Mesenchymal stem cell (in vitro differentiated cells and primary cell): ENCODE data around the gene ADAM10.

Experiments
- DNase-seq: peaks from one replicate; pipeline ENCODE4 v3.0.0-alpha.2; 2013
- H2AFZ ChIP-seq: one replicate; pipeline ENCODE4 v1.6.1; 2013; ENCODE audit warnings: low read depth, mild to moderate bottlenecking, control low read depth, inconsistent platforms, low read length, moderate library complexity
- H2AK5ac ChIP-seq: 2 replicates; pipeline ENCODE4 v1.6.1; 2013; ENCODE audit warnings: low read length, moderate library complexity, mild to moderate bottlenecking, inconsistent platforms; ENCODE audit not compliant: severe bottlenecking
- H2BK120ac ChIP-seq: one replicate; pipeline ENCODE4 v1.6.1; 2013; ENCODE audit warnings: low read depth, mild to moderate bottlenecking, inconsistent platforms, low read length, moderate library complexity
- H2BK12ac ChIP-seq, 2 experiments: one replicate each; pipeline ENCODE4 v1.6.1; 2013; ENCODE audit warnings: inconsistent platforms in 2 of 2, low read length in 2 of 2, mild to moderate bottlenecking in 2 of 2, moderate library complexity in 2 of 2, control low read depth in 1 of 2
- H2BK15ac ChIP-seq: one replicate; pipeline ENCODE4 v1.6.1; 2013; ENCODE audit warnings: mild to moderate bottlenecking, low read depth, inconsistent platforms; ENCODE audit not compliant: poor library complexity, severe bottlenecking
- H2BK5ac ChIP-seq: 2 replicates; pipeline ENCODE4 v1.6.1; 2013; ENCODE audit warnings: low read depth, mild to moderate bottlenecking, low read length, control low read depth, inconsistent platforms; ENCODE audit not compliant: poor library complexity, severe bottlenecking
- H3K14ac ChIP-seq, 2 experiments: one replicate each; pipeline ENCODE4 v1.6.1; 2013; ENCODE audit warnings: inconsistent platforms in 2 of 2, low read length in 2 of 2, control low read depth in 1 of 2, mild to moderate bottlenecking in 1 of 2, moderate library complexity in 1 of 2
- H3K18ac ChIP-seq, 2 experiments: one replicate each; pipeline ENCODE4 v1.6.1; 2013; ENCODE audit warnings: inconsistent platforms in 2 of 2, low read length in 2 of 2, control low read depth in 1 of 2, low read depth in 1 of 2, mild to moderate bottlenecking in 1 of 2
- H3K23ac ChIP-seq, 2 experiments: one replicate each; pipeline ENCODE4 v1.6.1; 2013; ENCODE audit warnings: inconsistent platforms in 2 of 2, low read length in 2 of 2, mild to moderate bottlenecking in 2 of 2, moderate library complexity in 2 of 2, control low read depth in 1 of 2
- H3K27ac ChIP-seq: 2 replicates; pipeline ENCODE4 v1.5.1; 2013; ENCODE audit warnings: mild to moderate bottlenecking, moderate library complexity, low read length, control low read depth, inconsistent platforms; ENCODE audit not compliant: poor library complexity, severe bottlenecking
- H3K27me3 ChIP-seq, 2 experiments: 2 replicates each; pipeline versions ENCODE4 v1.6.1 to v1.7.0; 2013; ENCODE audit warnings: low read length in 2 of 2, mild to moderate bottlenecking in 2 of 2, moderate library complexity in 2 of 2, control low read depth in 1 of 2, inconsistent platforms in 1 of 2; ENCODE audit not compliant: control insufficient read depth in 1 of 2, insufficient read depth in 1 of 2
- H3K36me3 ChIP-seq, 2 experiments: 2 replicates each; pipeline versions ENCODE4 v1.6.1 to v1.7.0; 2013; ENCODE audit warnings: low read length in 2 of 2, control low read depth in 1 of 2, inconsistent platforms in 1 of 2, low read depth in 1 of 2, mild to moderate bottlenecking in 1 of 2; ENCODE audit not compliant: insufficient read depth in 2 of 2, control insufficient read depth in 1 of 2
- H3K4ac ChIP-seq, 2 experiments: one replicate each; pipeline ENCODE4 v1.6.1; 2013; ENCODE audit warnings: inconsistent platforms in 2 of 2, low read length in 2 of 2, mild to moderate bottlenecking in 2 of 2, moderate library complexity in 2 of 2, control low read depth in 1 of 2, low read depth in 1 of 2
- H3K4me1 ChIP-seq: 2 replicates; pipeline ENCODE4 v1.6.1; 2013; ENCODE audit warnings: low read depth, low read length, control low read depth; ENCODE audit not compliant: control insufficient read depth, insufficient read depth
- H3K4me2 ChIP-seq: 2 replicates; pipeline ENCODE4 v1.6.1; 2013; ENCODE audit warnings: low read length, mild to moderate bottlenecking, inconsistent platforms; ENCODE audit not compliant: poor library complexity, severe bottlenecking
- H3K4me3 ChIP-seq, 2 experiments: 2 replicates each; pipeline versions ENCODE4 v1.5.1 to v1.7.0; 2013; ENCODE audit warnings: low read length in 2 of 2, mild to moderate bottlenecking in 2 of 2, control low read depth in 1 of 2, low read depth in 1 of 2; ENCODE audit not compliant: insufficient read depth in 1 of 2
- H3K79me1 ChIP-seq: replicated peaks from 2 replicates; pipeline ENCODE4 v1.6.1; 2013; ENCODE audit warnings: mild to moderate bottlenecking, control low read depth, low read length, inconsistent platforms; ENCODE audit not compliant: poor library complexity, severe bottlenecking
- H3K9ac ChIP-seq: 2 replicates; pipeline ENCODE4 v1.7.0; 2013; ENCODE audit warnings: mild to moderate bottlenecking, low read length, moderate library complexity
- H3K9me3 ChIP-seq: 2 replicates; pipeline ENCODE4 v1.7.0; 2013; ENCODE audit warnings: mild to moderate bottlenecking, low read length; ENCODE audit not compliant: control insufficient read depth
- H4K8ac ChIP-seq: one replicate; pipeline ENCODE4 v1.6.1; 2013; ENCODE audit warnings: inconsistent platforms, mild to moderate bottlenecking, low read length, moderate library complexity
- H4K91ac ChIP-seq: one replicate; pipeline ENCODE4 v1.6.1; 2013; ENCODE audit warnings: mild to moderate bottlenecking, low read length, inconsistent platforms
- WGBS: methylation state at CpG from one replicate; pipeline ENCODE4 v1.1.7; 2013; ENCODE audit warnings: mixed read lengths; 5-methylcytosine and 5-hydroxymethylcytosine counted together

Gene ADAM10

DNA sequence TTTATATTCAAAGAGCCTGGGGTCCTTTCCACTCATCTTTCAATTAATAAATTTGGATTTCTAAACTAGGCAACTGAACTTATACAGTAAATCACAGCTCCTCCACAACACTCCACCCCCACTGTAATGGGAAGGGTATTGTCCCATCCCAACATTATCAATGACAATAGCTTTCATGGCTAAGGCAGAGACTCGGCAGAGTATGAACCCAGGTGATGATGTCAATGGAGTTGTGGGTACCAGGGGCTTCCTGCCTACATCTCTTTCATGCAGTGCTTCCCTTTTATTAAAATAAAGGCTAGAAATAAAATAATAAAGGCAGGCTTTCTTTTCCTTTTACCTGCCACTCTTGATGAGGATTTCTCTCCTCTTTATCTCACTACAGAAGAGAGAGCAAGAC is 109.5 kb downstream of the ADAM10 start:
- no peak overlapping the region for H2BK5ac ChIP-seq
- H3K27me3 ChIP-seq: no peaks in the 10 kb centered on the region
- H3K9me3 ChIP-seq: no peaks in the 10 kb centered on the region
- H2BK12ac ChIP-seq: no peak overlapping the region
- no peak overlapping the region for H4K8ac ChIP-seq
- peaks cover 6 to 74% of the 10 kb centered on the region in 2 experiments for H3K36me3 ChIP-seq
- no peak overlapping the region for H3K18ac ChIP-seq
- H2BK15ac ChIP-seq: no peak overlapping the region
- H3K23ac ChIP-seq: no peak overlapping the region
- no peak overlapping the region for H3K4ac ChIP-seq
- H3K4me3 ChIP-seq: no peak overlapping the region
- H3K4me1 ChIP-seq: no peaks in the 10 kb centered on the region
- no peak overlapping the region for H3K4me2 ChIP-seq
- H3K14ac ChIP-seq: no peak overlapping the region
- no peak overlapping the region for H2AK5ac ChIP-seq
- no peak overlapping the region for H2BK120ac ChIP-seq
- no peak overlapping the region for H2AFZ ChIP-seq
- no peak overlapping the region for H3K27ac ChIP-seq
- WGBS: no CpG with 5 or more reads among the region's 1 CpG
- DNase-seq: no peak
- H4K91ac ChIP-seq: no peak overlapping the region
- H3K79me1 ChIP-seq: peaks cover 11% of the 10 kb centered on the region
- H3K9ac ChIP-seq: no peak overlapping the region

DNA sequence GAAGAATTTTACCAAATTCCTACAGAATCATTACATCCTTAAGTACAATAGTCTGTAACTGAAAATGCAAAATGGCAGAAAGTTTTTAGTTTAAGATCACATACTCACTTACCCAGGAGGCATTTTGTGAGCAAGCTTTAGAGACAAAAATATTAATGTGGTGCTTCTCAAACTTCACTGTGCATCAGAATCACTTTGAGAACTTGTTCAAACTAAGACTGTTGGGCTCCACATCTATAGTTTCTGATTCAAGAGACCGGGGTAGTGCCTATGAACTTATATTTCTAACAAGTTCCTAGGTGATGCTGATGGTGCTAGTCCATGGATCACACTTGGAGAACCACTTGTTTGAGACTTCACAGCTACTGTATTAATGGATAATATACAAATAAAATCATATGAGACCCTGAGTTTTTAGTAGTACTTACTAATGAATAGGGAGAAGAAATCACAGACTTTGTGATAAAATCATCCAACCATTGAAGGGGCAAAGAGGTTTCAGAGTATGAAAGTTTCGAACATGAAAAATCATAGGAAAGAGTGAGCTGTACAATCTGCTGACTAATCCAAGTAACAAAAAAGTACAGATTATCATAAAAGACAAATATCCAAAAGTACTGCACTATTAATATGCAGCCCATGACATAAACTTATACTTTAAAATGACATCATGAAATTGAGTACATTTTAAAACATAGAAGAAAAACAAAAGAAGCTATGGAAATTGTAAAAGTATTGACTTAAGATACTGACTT is 110.3 kb downstream of the ADAM10 start:
- WGBS: 100% methylated on average over 1 of the region's 2 CpGs
- DNase-seq: no peak

DNA sequence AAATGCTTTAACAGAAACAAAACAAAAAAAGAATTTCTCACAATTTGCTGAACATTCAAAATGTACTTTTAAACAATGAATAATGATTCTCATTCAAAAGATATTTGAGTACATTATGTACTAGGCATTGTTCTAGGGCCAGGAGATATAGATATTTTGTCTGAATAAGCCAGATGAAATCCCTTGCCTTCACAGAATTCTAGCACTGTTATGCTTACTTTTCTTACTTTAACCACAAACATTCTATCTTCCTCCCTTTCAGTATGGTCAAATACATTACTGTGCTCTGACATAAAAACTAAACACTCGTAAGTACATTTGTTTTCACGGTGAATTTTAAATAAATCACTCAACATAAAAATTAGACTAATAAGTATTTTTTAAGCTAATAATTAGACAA is 116.7 kb downstream of the ADAM10 start:
- Histone ChIP-seq H2AFZ (no peak overlapping the region), H2BK15ac (no peak overlapping the region), H2BK5ac (no peak overlapping the region), H3K23ac (no peak overlapping the region), H3K79me1 (peaks cover 11% of the 10 kb centered on the region), H4K91ac (no peak overlapping the region), H2BK12ac (no peak overlapping the region), H3K4me2 (no peak overlapping the region), H2BK120ac (no peak overlapping the region), H4K8ac (no peak overlapping the region), H3K18ac (no peak overlapping the region), H3K4me1 (no peaks in the 10 kb centered on the region), H3K9ac (no peak overlapping the region), H3K27me3 (no peaks in the 10 kb centered on the region), H3K9me3 (no peaks in the 10 kb centered on the region), H2AK5ac (no peak overlapping the region), H3K4ac (no peak overlapping the region), H3K14ac (no peak overlapping the region), H3K27ac (no peak overlapping the region), H3K36me3 (peaks cover 9 to 50% of the 10 kb centered on the region in 2 experiments), H3K4me3 (no peak overlapping the region)
- WGBS: no CpG with 5 or more reads among the region's 2 CpGs
- DNase-seq: peak; percentile 23

More for the DNA sequence above, 110.3 kb downstream of the ADAM10 start:
- peaks cover 6 to 69% of the 10 kb centered on the region in 2 experiments for H3K36me3 ChIP-seq
- no peak overlapping the region for H3K9ac ChIP-seq
- H3K23ac ChIP-seq: no peak overlapping the region
- H2AFZ ChIP-seq: no peak overlapping the region
- H4K91ac ChIP-seq: no peak overlapping the region
- H2AK5ac ChIP-seq: no peak overlapping the region
- H2BK12ac ChIP-seq: no peak overlapping the region
- H3K79me1 ChIP-seq: peaks cover 11% of the 10 kb centered on the region
- no peak overlapping the region for H3K4ac ChIP-seq
- no peak overlapping the region for H3K18ac ChIP-seq
- H3K27me3 ChIP-seq: no peaks in the 10 kb centered on the region
- no peaks in the 10 kb centered on the region for H3K4me1 ChIP-seq
- no peaks in the 10 kb centered on the region for H3K9me3 ChIP-seq
- no peak overlapping the region for H3K4me3 ChIP-seq
- no peak overlapping the region for H3K14ac ChIP-seq
- no peak overlapping the region for H2BK120ac ChIP-seq
- no peak overlapping the region for H2BK5ac ChIP-seq
- H4K8ac ChIP-seq: no peak overlapping the region
- no peak overlapping the region for H2BK15ac ChIP-seq
- H3K4me2 ChIP-seq: no peak overlapping the region
- H3K27ac ChIP-seq: no peak overlapping the region

DNA sequence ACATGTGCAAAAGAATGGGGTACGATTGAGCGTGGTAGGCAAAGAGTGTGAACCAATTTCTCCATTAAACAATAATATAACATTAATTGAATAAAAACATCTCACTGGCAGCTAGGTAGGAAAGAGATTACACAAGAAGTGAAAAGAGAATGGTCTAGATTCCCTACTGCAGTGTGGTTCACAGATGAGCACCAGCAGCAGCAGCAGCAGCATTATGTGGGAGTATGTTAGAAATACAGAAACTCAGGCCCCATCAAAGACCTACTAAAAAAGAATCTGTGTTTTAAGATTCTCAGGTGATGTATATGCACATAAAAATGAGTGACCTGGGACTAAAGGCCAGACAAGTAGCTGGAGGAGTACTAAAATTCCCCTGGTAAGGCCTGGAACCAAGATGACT is 118.2 kb downstream of the ADAM10 start:
- Histone ChIP-seq H4K8ac (no peak overlapping the region), H3K4me1 (no peaks in the 10 kb centered on the region), H3K4ac (no peak overlapping the region), H3K27me3 (no peaks in the 10 kb centered on the region), H4K91ac (no peak overlapping the region), H2BK120ac (no peak overlapping the region), H2BK5ac (no peak overlapping the region), H3K23ac (no peak overlapping the region), H2BK12ac (no peak overlapping the region), H2AK5ac (no peak overlapping the region), H3K4me2 (no peak overlapping the region), H2BK15ac (no peak overlapping the region), H3K14ac (no peak overlapping the region), H3K9me3 (no peaks in the 10 kb centered on the region), H3K27ac (no peak overlapping the region), H3K79me1 (peaks cover 8% of the 10 kb centered on the region), H3K4me3 (no peak overlapping the region), H3K36me3 (peaks cover 9 to 54% of the 10 kb centered on the region in 2 experiments), H2AFZ (no peak overlapping the region), H3K18ac (no peak overlapping the region), H3K9ac (no peak overlapping the region)
- DNase-seq: no peak
- no CpG with 5 or more reads among the region's 2 CpGs for WGBS
